GM23338 (cell line): ENCODE data around the gene PPDPF.
A peak's percentile ranks its signal among the peaks of the same experiment; 100 is the strongest.

Experiments
- CTCF ChIP-seq, 2 experiments: fragments of 200-600 bp in 1 of 2; sonication (generic) in 1 of 2; conservative IDR thresholded peaks; 2 replicates each; pipeline versions ENCODE4 v1.5.1 to v1.6.1; 2016 to 2017; ENCODE audit warnings: antibody characterized with exemption in 2 of 2, low read depth in 2 of 2, mild to moderate bottlenecking in 2 of 2, moderate library complexity in 1 of 2
- EZH2 ChIP-seq: fragments of 200-600 bp; sonication (generic); IDR thresholded peaks from one replicate; pipeline ENCODE4 v1.8.0; 2017; ENCODE audit warnings: antibody characterized with exemption, mild to moderate bottlenecking, low read depth; ENCODE audit not compliant: unreplicated experiment
- EZH2phosphoT487 ChIP-seq: fragments of 200-600 bp; sonication (generic); IDR thresholded peaks from one replicate; pipeline ENCODE4 v1.8.1; 2018; ENCODE audit warnings: antibody characterized with exemption; ENCODE audit not compliant: unreplicated experiment
- POLR2AphosphoS5 ChIP-seq: IDR thresholded peaks from 2 replicates; pipeline ENCODE4 v1.6.1; 2016; ENCODE audit warnings: antibody characterized with exemption, low read depth
- REST ChIP-seq: IDR thresholded peaks from one replicate; pipeline ENCODE4 v1.6.1; 2018; ENCODE audit warnings: antibody characterized with exemption; ENCODE audit not compliant: unreplicated experiment
- STAT1 ChIP-seq: IDR thresholded peaks from one replicate; pipeline ENCODE4 v1.6.1; 2016; ENCODE audit warnings: antibody characterized with exemption; ENCODE audit not compliant: unreplicated experiment

GRCh38 chr20:63520934-63521601, 503 bp downstream of the PPDPF start:
- no peak for TF ChIP-seq POLR2AphosphoS5
- TF ChIP-seq CTCF (conservative IDR thresholded peaks at IDR 0.05; ENCODE audit: low read depth in 2 of 2) = peak in 1 of 2 experiments; percentile 14; a peak in 1 of 4 replicates
- TF ChIP-seq EZH2phosphoT487 = no peak
- TF ChIP-seq EZH2 = no peak
- no peak for TF ChIP-seq STAT1
- TF ChIP-seq REST = no peak
